ENCODE results near the gene RNF150. TPM values are rescaled to one million over a fixed set of nuclear protein-coding genes. Genes with fewer than 3 reads are reported as not detected.
A peak's percentile ranks its signal among the peaks of the same experiment; 100 is the strongest.

The RNF150 gene
- total and polyA plus RNA-seq, 2 of the 4 experiments (the other 2 are of a cell fraction), result 6.2 to 18.1 TPM

GRCh38 chr4:141022111-141022695 lies 111.1 kb downstream of the RNF150 start:
- no peak overlapping the region for H2BK120ac ChIP-seq (ENCODE audit: low read depth, low read length)
- H3K56ac ChIP-seq (ENCODE audit: extremely low read depth, insufficient read depth, low read length), result no peak overlapping the region
- no peak overlapping the region for H3K14ac ChIP-seq (replicated peaks; ENCODE audit: low read depth, low read length)
- dilution Hi-C loops (cut with HindIII; ENCODE audit: low sequenced_read_pairs, unreplicated experiment) (no loop called here), intact Hi-C loops (cut with micrococcal nuclease) (no loop called here), in situ Hi-C loops (cut with MboI; ENCODE audit: low sequenced_read_pairs) (no loop called here)
- no peak overlapping the region for H2AK9ac ChIP-seq (replicated peaks; ENCODE audit: low read depth, low read length, poor library complexity)
- no peak overlapping the region for H4K91ac ChIP-seq (ENCODE audit: insufficient read depth, low read depth, low read length)
- ChIA-PET CTCF (interaction anchor here (1.4 kb wide), 1 partner anchor 111 kb away, joined by 5 read pairs; the partner anchor contains the start of gene RNF150), POLR2A (ENCODE audit: unreplicated experiment) (no interaction called here)
- DNase-seq, result no peak
- no CpG with 5 or more reads among the region's 3 CpGs for WGBS, 2 experiments (ENCODE audit: extremely low coverage in 2 of 2, insufficient read length in 1 of 2)
- TF ChIP-seq ELK1 (IDR thresholded peaks at IDR 0.05; ENCODE audit: borderline replicate concordance, low read depth, low read length) (no peak), CEBPB (IDR thresholded peaks at IDR 0.05; ENCODE audit: low read depth, low read length) (no peak), RFX5 (IDR thresholded peaks at IDR 0.05; ENCODE audit: low read depth, low read length) (no peak), CTCF (conservative IDR thresholded peaks at IDR 0.05; ENCODE audit: low read depth, low read length) (no peak), SMC3 (IDR thresholded peaks at IDR 0.05; ENCODE audit: low read depth, low read length) (no peak), RAD21 (IDR thresholded peaks at IDR 0.05; ENCODE audit: low read length) (no peak), MAZ (IDR thresholded peaks at IDR 0.05; ENCODE audit: borderline replicate concordance, low read depth, low read length) (no peak), BHLHE40 (IDR thresholded peaks at IDR 0.05; ENCODE audit: low read depth, low read length) (no peak), RCOR1 (IDR thresholded peaks at IDR 0.05; ENCODE audit: insufficient replicate concordance, low read length) (no peak), CHD1 (IDR thresholded peaks at IDR 0.05; ENCODE audit: low read depth, low read length) (no peak), MAFK (IDR thresholded peaks at IDR 0.05; ENCODE audit: low read depth, low read length) (no peak), POLR2A (IDR thresholded peaks at IDR 0.05; ENCODE audit: low read depth, low read length) (no peak), NFE2L2 (IDR thresholded peaks at IDR 0.05; ENCODE audit: low read depth, low read length) (no peak), USF2 (IDR thresholded peaks at IDR 0.05; ENCODE audit: low read depth, low read length) (no peak), FOS (IDR thresholded peaks at IDR 0.05; ENCODE audit: low read depth, low read length) (no peak), MXI1 (IDR thresholded peaks at IDR 0.05; ENCODE audit: borderline replicate concordance, low read depth, low read length) (no peak)
- no peak overlapping the region for H3K4ac ChIP-seq (ENCODE audit: low read depth, low read length)
- no peak overlapping the region for H2AFZ ChIP-seq (replicated peaks; ENCODE audit: low read length, poor library complexity)
- H3K18ac ChIP-seq (ENCODE audit: low read depth, low read length), result 0 out of 2 replicates have a peak overlapping the region, but pooled peaks have one; percentile 31
- H3K79me1 ChIP-seq (ENCODE audit: low read depth in 1 of 2, low read length in 2 of 2), result no peaks in the 10 kb centered on the region
- peaks cover 2% of the 10 kb centered on the region for H3K4me1 ChIP-seq (ENCODE audit: control insufficient read depth, insufficient read depth, low read length)
- H2BK5ac ChIP-seq (ENCODE audit: low read depth, low read length, poor library complexity, severe bottlenecking), result no peak overlapping the region
- H3K23ac ChIP-seq (ENCODE audit: low read depth, low read length), result no peak overlapping the region
- ATAC-seq (ENCODE audit: low read depth), result no peak
- no peak overlapping the region for H3K4me3 ChIP-seq (ENCODE audit: insufficient read depth, low read depth, low read length)
- no peak overlapping the region for H3K4me2 ChIP-seq (ENCODE audit: low read depth, low read length)
- H2BK15ac ChIP-seq (ENCODE audit: low read depth, low read length), result no peak overlapping the region
- no peak overlapping the region for H3K27ac ChIP-seq (ENCODE audit: insufficient read depth, low read length)
- no peak overlapping the region for H4K5ac ChIP-seq (ENCODE audit: low read depth, low read length)
- no peaks in the 10 kb centered on the region for H4K20me1 ChIP-seq (ENCODE audit: insufficient read depth, low read length)
- H3K9me1 ChIP-seq (ENCODE audit: insufficient read depth, low read length), result no peaks in the 10 kb centered on the region
- H3K9me3 ChIP-seq (ENCODE audit: control insufficient read depth, insufficient read depth, low read length), result no peaks in the 10 kb centered on the region
- no peaks in the 10 kb centered on the region for H3K36me3 ChIP-seq (ENCODE audit: control insufficient read depth, insufficient read depth, low read length)
- H3K27me3 ChIP-seq (ENCODE audit: control insufficient read depth, insufficient read depth, low read length), result no peaks in the 10 kb centered on the region
- no peak overlapping the region for H2AK5ac ChIP-seq (ENCODE audit: low read depth, low read length)
- no peak overlapping the region for H2BK20ac ChIP-seq (ENCODE audit: low read depth, low read length)
- no TSS peak for BruUV-seq (replicated peaks)
- H3K9ac ChIP-seq (ENCODE audit: low read depth, low read length), result no peak overlapping the region
- H4K8ac ChIP-seq (ENCODE audit: low read depth in 2 of 2, low read length in 2 of 2), result no peak overlapping the region
